GM19023 (cell line): ENCODE results near the gene MYO16.

Source experiments
- ATAC-seq: cut with Tn5 transposase; IDR thresholded peaks from one replicate; pipeline ENCODE4 v1.9.1; 2021; ENCODE audit warnings: mild to moderate bottlenecking, moderate library complexity; ENCODE audit not compliant: unreplicated experiment

The MYO16 gene

DNA sequence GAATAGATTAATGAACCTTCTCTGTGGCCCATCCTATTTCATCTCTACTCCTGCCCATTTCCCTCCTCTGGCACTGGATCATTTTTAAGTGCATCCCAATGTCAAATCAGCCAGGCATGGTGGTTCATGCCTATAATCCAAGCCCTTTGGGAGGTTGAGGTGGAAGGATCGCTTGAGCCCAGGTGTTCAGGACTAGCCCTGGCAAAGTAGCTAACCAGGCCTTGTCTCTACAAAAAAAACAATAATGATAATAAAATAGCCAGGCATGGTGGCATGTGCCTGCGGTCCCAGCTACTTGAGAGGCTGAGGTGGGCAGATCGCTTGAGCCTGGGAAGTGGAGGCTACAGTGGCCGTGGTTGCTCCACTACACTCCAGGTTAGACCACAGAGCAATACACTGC is 517.0 kb downstream of the MYO16 start:
- no peak for ATAC-seq

DNA sequence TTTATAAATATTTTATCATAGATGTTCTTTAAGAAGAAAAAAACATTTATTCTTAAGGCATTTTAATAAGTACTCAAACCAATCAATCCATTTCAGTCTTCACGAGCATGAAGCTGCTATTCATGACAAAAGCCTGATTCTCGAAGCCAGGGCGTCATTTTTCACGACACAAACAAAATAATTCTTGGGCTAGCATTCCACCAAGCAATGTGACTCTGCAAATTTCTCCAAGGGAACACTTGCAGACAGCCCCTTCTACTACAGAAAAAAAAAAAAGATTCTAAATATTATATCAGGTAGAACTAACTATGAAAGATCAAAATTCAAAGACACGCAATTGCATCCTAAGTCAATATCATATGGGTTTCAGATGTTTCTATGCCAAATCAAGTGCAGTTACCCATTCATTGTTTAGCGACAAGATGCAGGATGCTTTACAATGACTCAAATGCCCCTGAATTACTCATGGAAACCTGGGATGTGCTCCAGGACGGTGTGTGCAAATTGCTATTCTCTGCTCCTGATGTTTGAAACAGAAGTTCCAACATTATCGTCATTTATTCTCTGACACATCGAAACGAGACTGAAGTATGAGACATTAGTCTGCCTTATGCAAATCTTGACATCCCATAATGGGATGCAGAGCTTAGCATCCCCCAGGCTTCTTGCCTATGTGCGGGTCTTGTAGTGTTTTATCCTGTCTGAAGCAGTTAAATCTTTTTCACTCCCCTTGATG is 517.7 kb downstream of the MYO16 start:
- no peak for ATAC-seq

DNA sequence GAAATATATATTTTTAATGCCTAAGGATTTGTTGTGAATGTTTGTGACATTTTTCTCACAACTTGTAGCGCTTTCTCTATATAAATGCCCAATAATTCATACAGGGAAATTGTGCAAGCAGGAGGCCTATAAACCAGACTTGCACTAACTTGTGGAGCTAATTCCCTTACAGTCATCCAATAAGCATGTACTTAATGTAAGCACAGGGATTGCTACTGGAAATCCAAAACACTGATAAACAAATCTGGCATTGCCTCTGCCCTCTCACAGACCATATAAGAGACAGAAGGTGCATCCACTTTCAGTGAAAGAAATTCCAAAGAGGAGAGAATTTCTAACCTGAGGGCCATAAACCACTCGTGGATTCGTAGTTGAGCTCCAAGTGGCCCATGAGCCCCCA is 518.8 kb downstream of the MYO16 start:
- ATAC-seq: no peak

GRCh38 chr13:109150696-109151095 is 521.3 kb downstream of the MYO16 start:
- ATAC-seq: no peak

GRCh38 chr13:109151255-109151654 is 521.8 kb downstream of the MYO16 start:
- ATAC-seq: no peak

GRCh38 chr13:109151696-109152095 is 522.3 kb downstream of the MYO16 start:
- no peak for ATAC-seq

GRCh38 chr13:109152311-109152820 is 523.0 kb downstream of the MYO16 start:
- ATAC-seq: no peak

DNA sequence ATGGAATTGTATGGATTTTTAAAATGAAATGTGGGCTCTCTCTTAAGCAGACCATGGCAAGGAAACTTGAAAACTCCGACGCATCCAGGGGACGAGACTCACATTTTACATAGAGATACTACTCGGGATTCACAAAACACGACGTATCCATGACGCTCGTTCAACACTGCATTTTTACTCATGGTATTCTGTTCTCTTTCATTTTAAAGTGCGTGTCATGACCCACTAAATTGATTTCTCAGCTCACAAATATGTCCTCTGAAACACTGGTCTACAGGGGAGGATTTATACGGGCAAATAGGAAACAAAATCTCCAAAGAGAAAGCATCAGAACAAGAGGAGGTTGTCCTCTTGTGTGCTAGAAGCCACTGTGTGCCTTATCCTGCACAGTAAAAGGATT is 523.5 kb downstream of the MYO16 start:
- ATAC-seq: no peak

DNA sequence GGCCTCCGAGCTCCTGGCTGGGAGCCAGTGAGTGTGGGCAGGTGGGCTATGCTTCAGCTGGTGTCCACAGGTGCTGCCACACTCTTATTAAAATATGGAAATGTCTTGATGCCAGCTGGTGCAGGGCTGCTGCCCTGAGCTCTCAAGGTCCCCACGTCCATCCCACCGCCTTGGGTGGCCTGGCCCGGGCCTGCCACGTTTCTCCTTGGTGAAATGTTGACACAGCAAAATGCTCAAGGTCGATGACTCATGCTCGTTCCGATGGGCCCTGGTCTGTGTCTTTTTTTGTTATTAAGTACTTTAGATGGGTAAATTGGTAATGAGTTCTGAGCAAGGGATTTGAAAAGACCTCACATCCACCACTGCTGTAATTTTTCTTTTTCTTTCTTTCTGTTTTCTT is 524.7 kb downstream of the MYO16 start:
- no peak for ATAC-seq

DNA sequence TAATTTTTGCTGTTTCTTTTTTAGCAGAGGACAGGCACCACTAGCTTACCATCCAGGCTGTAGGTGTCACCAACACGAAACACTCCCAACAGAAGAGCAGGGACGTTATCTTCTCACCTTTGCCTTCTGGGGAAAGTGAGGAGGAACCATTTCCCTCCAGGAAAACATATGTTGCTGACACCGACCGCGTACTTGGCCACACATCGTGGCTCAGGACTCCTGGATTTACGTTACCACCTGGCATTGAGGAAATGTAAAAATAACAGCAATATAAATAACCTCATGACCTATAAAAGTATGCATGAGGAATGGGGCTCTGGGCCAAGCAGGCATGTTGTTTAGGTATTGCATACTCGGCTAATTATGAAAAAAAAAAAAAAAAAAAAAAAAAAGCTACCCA is 525.1 kb downstream of the MYO16 start:
- ATAC-seq: no peak

- ATAC-seq: no peak
These were observed 525.8 kb downstream of the MYO16 start for GRCh38 chr13:109154966-109155761.

DNA sequence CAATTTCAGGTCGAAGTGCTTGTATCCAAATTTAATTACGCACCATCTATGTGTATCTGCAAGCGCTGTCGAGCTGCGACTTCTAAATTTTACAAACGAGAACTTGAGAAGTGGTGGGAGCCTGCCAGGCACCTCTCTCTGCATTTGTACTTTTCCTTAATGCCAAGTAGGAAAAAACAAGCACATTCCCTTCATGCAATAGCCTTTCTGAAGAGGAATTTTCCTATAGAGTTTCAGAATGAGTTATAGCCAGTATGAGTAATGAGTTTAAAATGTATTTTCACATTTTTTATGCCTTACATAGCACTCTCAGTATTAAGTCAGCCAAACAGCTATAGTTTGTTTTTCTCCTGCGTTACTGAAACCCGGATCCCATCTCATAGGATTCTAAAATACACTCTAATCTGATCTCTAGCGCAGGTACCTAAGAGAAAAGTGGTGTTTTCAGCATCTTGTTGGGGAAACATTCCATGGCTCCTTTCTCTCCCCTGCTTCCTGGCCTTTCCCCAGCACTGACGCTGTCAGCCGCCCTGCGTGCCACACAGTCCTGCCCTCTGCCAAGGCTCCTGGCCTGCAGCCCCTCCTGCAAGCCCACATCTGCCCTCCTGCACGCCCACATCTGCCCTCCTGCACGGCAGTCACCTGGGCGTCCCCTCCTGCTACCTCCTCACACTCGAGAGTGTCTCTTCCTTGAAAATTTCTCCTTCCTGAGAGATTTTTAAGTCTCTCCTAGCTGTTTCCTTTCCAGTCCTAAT is 526.9 kb downstream of the MYO16 start:
- no peak for ATAC-seq

- no peak for ATAC-seq
These were observed 527.9 kb downstream of the MYO16 start for GRCh38 chr13:109157275-109157674.

DNA sequence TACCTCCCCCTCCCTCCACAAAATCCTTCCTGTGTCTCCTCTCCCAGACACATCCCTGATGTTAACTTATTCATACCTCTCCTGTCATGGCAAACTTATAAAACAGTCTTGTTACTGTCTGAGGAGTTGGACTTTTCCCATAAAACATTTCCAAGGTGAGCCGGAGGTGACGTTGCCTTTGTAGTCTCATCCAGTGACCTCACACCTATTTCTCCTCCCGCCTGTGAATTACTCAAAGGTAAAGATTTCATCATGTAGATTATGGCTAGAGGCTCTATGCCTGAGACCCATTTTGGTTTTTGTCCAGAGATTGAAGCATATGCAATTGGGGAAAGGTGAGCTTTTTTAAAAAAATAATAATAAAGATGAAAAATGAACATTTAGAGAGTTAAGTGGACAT is 529.0 kb downstream of the MYO16 start:
- ATAC-seq: no peak

DNA sequence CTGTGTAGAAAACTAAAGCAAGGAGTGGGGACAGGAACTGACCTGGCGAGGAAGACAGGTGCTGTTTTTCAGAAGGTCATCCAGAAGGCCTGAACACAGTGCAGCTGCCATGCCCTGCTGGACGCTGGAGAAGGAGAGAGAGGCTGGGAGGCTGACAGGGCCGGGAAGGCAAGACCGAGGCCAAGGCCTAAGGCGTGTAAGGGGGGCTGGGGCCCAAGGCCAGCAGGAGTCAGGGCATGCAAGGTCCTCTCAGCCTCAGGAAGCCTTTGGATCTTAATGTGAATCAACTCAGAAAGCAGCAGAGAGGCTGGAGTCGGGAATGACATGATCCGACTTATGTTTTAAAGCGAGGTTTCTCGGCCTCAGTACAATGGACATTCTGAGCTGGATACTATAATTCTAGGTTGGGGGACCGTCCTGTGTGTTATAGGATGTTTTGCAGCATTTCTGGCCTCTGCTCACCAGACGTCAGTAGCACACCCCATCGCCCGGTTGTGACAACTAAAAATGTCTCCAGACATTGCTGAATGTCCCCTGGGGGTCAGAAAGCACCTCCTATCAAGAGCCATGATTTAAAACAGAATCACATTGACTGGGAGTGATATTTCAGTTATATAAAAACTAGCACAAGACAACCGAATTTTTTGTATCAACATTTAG is 530.4 kb downstream of the MYO16 start:
- no peak for ATAC-seq

DNA sequence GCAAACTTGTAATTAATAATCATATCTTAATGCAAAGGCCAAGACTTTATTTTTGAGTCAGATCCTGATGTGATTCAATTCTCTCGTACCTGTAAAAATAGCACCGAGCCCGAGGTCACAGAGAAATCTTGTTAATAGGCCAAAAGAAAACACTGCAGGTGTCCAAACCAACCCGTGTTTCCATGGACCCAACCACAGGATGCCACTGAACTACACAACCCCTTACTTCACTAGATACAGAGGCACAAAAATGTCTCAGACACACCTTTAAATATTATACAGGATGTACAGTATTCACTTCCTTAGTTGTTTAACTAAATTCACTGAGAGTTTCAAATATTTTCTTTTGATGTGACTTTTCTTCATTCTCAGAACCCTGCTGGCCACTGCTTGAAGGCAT is 530.9 kb downstream of the MYO16 start:
- peak; percentile 18 for ATAC-seq

DNA sequence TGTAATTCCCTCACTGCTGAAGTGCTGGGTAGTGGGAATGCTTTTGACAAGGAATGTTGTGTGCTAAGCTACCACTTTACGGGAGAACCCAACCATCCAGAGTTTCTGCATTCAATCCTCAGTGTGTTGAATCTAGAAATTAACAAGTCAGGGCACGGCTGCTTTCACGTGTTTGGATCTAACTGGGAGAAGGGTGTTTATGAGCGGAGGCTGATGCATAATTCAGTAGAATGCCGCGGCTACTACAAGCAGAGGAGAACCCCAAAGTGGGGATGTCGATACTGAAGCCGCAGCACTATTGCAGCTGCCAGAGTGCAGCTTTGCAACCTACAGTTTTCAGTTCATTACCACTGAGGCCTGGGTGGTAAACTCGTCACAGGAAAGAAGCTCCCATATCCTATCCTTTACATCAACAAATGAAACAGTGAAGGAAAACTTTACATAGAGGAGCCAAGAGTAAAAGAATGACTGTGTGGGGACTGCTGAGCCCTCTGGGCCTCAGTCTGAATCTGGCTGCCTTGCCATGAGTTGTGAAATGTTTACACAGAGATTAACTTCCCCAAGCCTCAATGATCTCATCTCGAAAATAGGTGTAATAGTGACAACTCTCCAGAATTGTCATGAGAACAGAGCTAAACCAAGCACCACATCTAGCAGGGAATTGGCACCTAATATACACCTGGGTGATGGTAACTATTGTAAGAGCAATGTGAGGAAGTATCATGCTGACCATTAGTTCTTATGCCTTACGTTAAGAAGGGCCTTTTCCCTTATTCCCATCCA is 531.7 kb downstream of the MYO16 start:
- ATAC-seq: no peak

DNA sequence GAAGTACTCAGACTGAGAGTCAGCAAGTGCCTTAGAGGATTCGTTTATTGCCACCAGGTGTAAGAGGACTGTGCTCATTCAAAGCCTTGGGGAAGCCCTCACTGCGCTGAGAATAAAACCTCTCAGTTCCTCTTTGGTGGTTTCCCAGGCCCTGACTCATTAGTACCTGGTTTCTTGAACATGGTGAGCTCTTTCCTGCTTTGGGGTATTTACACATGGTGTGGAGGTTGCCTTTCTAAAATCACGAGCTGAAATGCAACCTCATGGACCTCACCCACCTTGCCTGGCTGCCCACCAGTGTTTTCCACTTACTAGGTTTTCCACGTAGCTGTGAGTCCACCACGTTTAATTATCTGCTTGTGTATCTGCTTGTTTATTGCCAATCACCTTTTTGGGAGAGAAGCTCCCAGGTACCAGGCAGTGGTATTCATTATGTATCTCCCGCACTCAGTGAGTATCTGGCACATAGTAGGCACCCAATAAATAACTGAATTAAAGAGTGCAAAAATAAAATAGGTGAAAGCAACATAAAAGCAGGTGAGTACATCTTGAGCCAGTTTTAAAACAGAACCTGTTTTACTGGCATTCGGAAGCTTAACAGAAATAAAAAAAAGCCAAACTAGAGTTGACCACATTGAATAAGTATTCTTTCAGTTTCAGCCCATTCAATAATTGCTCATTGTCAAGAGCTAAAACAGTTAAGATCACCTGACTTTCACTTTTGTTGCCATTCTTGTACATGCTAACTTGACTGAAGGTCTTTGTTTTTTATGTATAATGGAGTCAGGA is 533.0 kb downstream of the MYO16 start:
- ATAC-seq: peak; percentile 86

GRCh38 chr13:109163037-109163379 is 533.6 kb downstream of the MYO16 start:
- no peak for ATAC-seq
